Kidney epithelial cell (primary cell): ENCODE data around the gene LTBP2. TPM values are rescaled to one million over a fixed set of nuclear protein-coding genes. Genes with fewer than 3 reads are reported as not detected.

Source experiments
- DNase-seq: peaks from one replicate; pipeline ENCODE4 v3.0.0-alpha.2; 2010; ENCODE audit warnings: low read depth
- H3K27me3 ChIP-seq: 2 replicates; pipeline ENCODE4 v1.6.0; 2011; ENCODE audit warnings: low read length; ENCODE audit not compliant: control insufficient read depth, insufficient read depth
- H3K36me3 ChIP-seq: 2 replicates; pipeline ENCODE4 v1.5.1; 2011; ENCODE audit warnings: low read length; ENCODE audit not compliant: control insufficient read depth, insufficient read depth
- H3K4me3 ChIP-seq: 2 replicates; pipeline ENCODE4 v1.5.1; 2011; ENCODE audit warnings: low read depth, mild to moderate bottlenecking, control low read depth, low read length
- CTCF ChIP-seq: IDR thresholded peaks from 2 replicates; pipeline ENCODE4 v1.5.1; 2011; ENCODE audit warnings: mild to moderate bottlenecking, moderate library complexity, low read length, control low read depth, inconsistent platforms; ENCODE audit not compliant: insufficient read depth, poor library complexity, severe bottlenecking
- total RNA-seq: library from RNA; depleted of rRNA; stranded (reverse); fragments of >200 nt; gene quantifications from 2 replicates; pipeline ENCODE4 v1.2.3, GENCODE V29; 2015

The LTBP2 gene
- total RNA-seq, 1 donor from 2014 or later = 69.5 TPM

- Histone ChIP-seq H3K36me3 (no peaks in the 10 kb centered on the region), H3K27me3 (no peaks in the 10 kb centered on the region), H3K4me3 (no peak overlapping the region)
- no peak for TF ChIP-seq CTCF
- no peak for DNase-seq
Measured at GRCh38 chr14:74517731-74518130, 94.3 kb downstream of the LTBP2 start.

GRCh38 chr14:74516451-74517160 lies 95.4 kb downstream of the LTBP2 start:
- Histone ChIP-seq H3K36me3 (no peaks in the 10 kb centered on the region), H3K27me3 (no peaks in the 10 kb centered on the region), H3K4me3 (no peak overlapping the region)
- no peak for DNase-seq
- TF ChIP-seq CTCF = no peak

GRCh38 chr14:74515891-74516412 lies 96.1 kb downstream of the LTBP2 start:
- Histone ChIP-seq H3K36me3 (no peaks in the 10 kb centered on the region), H3K4me3 (no peak overlapping the region), H3K27me3 (no peaks in the 10 kb centered on the region)
- no peak for DNase-seq
- TF ChIP-seq CTCF = no peak

GRCh38 chr14:74514471-74514941 lies 97.5 kb downstream of the LTBP2 start:
- no peak overlapping the region for H3K4me3 ChIP-seq
- no peak for TF ChIP-seq CTCF
- no peaks in the 10 kb centered on the region for H3K27me3 ChIP-seq
- peak; percentile 47 for DNase-seq
- no peaks in the 10 kb centered on the region for H3K36me3 ChIP-seq

- no peak for DNase-seq
- TF ChIP-seq CTCF = no peak
- no peaks in the 10 kb centered on the region for H3K36me3 ChIP-seq
- no peaks in the 10 kb centered on the region for H3K27me3 ChIP-seq
- H3K4me3 ChIP-seq = no peak overlapping the region
Measured at GRCh38 chr14:74511966-74512830, 99.8 kb downstream of the LTBP2 start.
